ENCODE measurements around the gene RUNX2.
A peak's percentile ranks its signal among the peaks of the same experiment; 100 is the strongest.
"Not testable (repeated sequence)": the region's sequence is repeated elsewhere in the genome, so short reads cannot be mapped to it uniquely, and the experiment has no call there.

Gene RUNX2

GRCh38 chr6:45657226-45657625 lies 329.1 kb downstream of the RUNX2 start:
- DNase-seq = no peak

- no peak for DNase-seq
Measured at GRCh38 chr6:45658400-45658799, 330.3 kb downstream of the RUNX2 start.

- peak; percentile 47 for DNase-seq
Measured at GRCh38 chr6:45658958-45659357, 330.8 kb downstream of the RUNX2 start.

- no peak for DNase-seq
Measured at GRCh38 chr6:45661661-45662060, 333.5 kb downstream of the RUNX2 start.

- peak; percentile 82 for DNase-seq
Measured at GRCh38 chr6:45663251-45664221, 335.4 kb downstream of the RUNX2 start.

- no peak for DNase-seq
Measured at GRCh38 chr6:45664707-45665106, 336.6 kb downstream of the RUNX2 start.

- DNase-seq = no peak
Measured at GRCh38 chr6:45665859-45666258, 337.7 kb downstream of the RUNX2 start.

GRCh38 chr6:45666846-45667245 lies 338.7 kb downstream of the RUNX2 start:
- no peak for DNase-seq

- no peak for DNase-seq
Measured at GRCh38 chr6:45667300-45667699, 339.2 kb downstream of the RUNX2 start.

- DNase-seq = no peak
Measured at GRCh38 chr6:45667766-45668165, 339.6 kb downstream of the RUNX2 start.

GRCh38 chr6:45668705-45669104 lies 340.6 kb downstream of the RUNX2 start:
- no peak for DNase-seq

DNA sequence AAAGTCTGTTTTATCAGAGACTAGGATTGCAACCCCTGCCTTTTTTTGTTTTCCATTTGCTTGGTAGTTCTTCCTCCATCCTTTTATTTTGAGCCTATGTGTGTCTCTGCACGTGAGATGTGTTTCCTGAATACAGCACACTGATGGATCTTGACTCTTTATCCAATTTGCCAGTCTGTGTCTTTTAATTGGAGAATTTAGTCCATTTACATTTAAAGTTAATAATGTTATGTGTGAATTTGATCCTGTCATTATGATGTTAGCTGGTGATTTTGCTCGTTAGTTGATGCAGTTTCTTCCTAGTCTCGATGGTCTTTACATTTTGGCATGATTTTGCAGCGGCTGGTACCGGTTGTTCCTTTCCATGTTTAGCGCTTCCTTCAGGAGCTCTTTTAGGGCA lies 345.0 kb downstream of the RUNX2 start:
- DNase-seq = not testable (repeated sequence)

GRCh38 chr6:45675166-45675565 lies 347.0 kb downstream of the RUNX2 start:
- not testable (repeated sequence) for DNase-seq

GRCh38 chr6:45675634-45676033 lies 347.5 kb downstream of the RUNX2 start:
- DNase-seq = no peak

DNA sequence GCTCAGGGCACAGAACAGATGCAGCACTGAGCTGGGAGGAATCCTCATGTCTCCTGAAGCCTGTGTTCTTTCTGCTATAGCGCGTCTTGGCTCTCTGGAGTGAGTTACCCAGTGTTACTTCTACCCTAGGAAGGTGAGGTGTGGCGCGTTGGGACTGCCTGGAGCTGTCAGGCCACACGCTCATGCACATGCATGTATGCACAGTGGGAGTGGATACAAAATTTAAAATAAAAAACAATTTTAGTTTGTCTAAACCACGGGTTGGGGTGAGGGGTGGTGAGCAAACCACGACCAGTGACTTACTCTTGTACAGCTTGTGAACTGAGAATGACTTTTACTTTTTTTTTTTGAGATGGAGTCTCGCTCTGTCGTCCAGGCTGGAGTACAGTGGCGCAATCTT lies 348.2 kb downstream of the RUNX2 start:
- no peak for DNase-seq

DNA sequence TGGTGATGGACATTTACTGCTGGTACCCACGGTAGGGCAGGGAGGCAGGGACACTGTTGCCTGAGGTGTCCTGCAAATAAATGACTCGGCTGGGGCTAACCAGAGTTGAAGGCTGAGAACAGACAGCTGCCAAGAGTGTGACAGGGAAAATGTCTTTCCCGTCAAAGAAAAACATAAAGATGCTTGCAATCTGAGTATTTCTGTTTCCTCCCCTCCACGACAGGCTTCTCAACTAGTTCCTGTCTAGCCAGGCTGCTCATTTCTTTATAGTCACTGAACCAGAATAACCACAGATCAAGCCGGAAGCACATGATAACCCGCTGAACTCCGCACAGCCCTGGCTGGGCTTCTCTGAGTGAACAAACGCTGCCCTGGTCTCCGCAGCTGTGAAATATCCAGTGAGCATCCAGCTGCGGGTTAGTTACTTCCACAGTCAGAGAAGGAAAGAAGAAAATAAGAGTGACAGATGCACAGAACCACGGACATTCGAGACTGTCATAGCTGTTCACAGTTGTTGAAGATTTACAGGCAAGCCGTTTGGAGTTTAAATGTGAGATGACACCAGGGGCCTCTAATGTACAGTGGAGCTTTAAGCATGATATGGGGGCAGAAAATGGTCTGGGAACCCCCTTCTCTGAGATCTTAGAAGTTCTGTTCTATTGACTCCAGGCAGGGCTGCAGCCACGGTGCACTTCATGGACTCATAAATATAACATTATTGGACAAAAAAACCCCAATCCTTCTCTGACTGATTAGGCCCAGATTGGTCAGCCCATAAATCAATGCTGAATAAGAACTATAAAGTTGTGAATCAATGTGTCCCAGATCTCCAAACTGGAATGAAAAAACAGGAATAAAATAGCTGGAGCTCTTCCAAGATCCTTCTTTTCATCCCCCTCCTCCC lies 349.5 kb downstream of the RUNX2 start:
- DNase-seq = peak; percentile 73

DNA sequence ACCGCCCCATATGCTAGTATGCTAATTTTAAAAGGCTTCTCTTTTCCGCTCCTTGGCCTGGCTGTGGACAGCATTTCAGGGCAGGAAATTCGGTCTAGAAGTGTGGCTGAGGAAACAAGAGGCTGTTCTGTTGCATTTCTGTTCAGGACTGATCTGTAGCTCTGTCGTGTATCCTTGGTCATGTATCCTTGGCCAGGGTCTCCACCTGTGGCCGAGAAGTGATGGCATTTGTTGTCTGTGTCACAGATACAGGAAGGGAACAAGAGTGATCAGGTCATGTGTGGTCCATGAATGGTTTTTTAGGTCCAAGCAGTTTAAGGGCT lies 350.1 kb downstream of the RUNX2 start:
- DNase-seq = no peak

GRCh38 chr6:45679163-45679562 lies 351.0 kb downstream of the RUNX2 start:
- no peak for DNase-seq

GRCh38 chr6:45679631-45680030 lies 351.5 kb downstream of the RUNX2 start:
- DNase-seq = no peak

GRCh38 chr6:45681860-45682511 lies 353.9 kb downstream of the RUNX2 start:
- DNase-seq = no peak

DNA sequence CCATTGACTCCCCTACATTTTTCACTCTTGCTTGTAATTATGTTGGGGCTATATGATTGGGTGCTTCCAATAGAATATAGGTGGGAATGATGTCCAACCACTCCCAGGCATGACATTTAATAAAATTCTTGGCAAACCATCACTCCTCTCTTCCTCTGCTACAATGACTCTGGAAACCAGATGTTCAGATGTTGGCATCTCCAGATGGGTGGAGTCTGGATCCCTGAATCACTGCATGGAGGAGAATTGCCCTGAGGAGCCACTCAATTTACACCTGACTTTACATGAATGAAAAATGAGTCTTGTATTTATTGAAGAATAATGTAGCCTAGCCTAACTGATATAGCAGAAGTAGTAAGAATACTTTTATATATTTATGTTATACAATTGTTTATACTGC lies 356.3 kb downstream of the RUNX2 start:
- no peak for DNase-seq

- no peak for DNase-seq
Measured at GRCh38 chr6:45685076-45685475, 356.9 kb downstream of the RUNX2 start.

GRCh38 chr6:45686841-45687569 lies 358.9 kb downstream of the RUNX2 start:
- DNase-seq = no peak
